HepG2 (cell line): Measurements from ENCODE around the gene RHOG. TPM values are rescaled to one million over a fixed set of nuclear protein-coding genes. Genes with fewer than 3 reads are reported as not detected.

Source experiments
- CEBPB ChIP-seq: IDR thresholded peaks from 2 replicates; pipeline ENCODE4 v1.6.1; 2011; ENCODE audit warnings: low read depth, low read length, improper control_type of control experiment, borderline replicate concordance
- CREB1 ChIP-seq, 2 experiments: fragments of 450-650 bp in 1 of 2; IDR thresholded peaks; 2 replicates each; pipeline ENCODE4 v1.6.1; 2016 to 2017; ENCODE audit warnings: control low read depth in 1 of 2, mild to moderate bottlenecking in 1 of 2, missing compliant biosample characterization in 1 of 2, missing genetic modification characterization in 1 of 2
- DMAP1 ChIP-seq: IDR thresholded peaks from 2 replicates; pipeline ENCODE4 v1.6.1; 2016
- ELF3 ChIP-seq: IDR thresholded peaks from 2 replicates; pipeline ENCODE4 v1.6.1; 2016; ENCODE audit warnings: missing genetic modification reagents, missing compliant biosample characterization
- ELF4 ChIP-seq: sonication (generic); formaldehyde crosslinking; IDR thresholded peaks from 2 replicates; pipeline ENCODE4 v1.5.0; 2020; ENCODE audit warnings: missing genetic modification reagents, mild to moderate bottlenecking, moderate library complexity, borderline replicate concordance
- FOXP1 ChIP-seq, 2 experiments: fragments of 450-650 bp in 1 of 2; IDR thresholded peaks; 2 replicates each; pipeline ENCODE4 v1.6.1; 2017 to 2018; ENCODE audit warnings: antibody characterized with exemption in 1 of 2
- GATA4 ChIP-seq: sonication (generic); IDR thresholded peaks from 2 replicates; pipeline ENCODE4 v1.6.1; 2016; ENCODE audit warnings: antibody characterized with exemption, low read depth, borderline replicate concordance
- GLI4 ChIP-seq: sonication (generic); formaldehyde crosslinking; IDR thresholded peaks from 2 replicates; pipeline ENCODE4 v1.5.1; 2020; ENCODE audit warnings: missing genetic modification reagents, mild to moderate bottlenecking, moderate library complexity, borderline replicate concordance
- HMG20A ChIP-seq: IDR thresholded peaks from 2 replicates; pipeline ENCODE4 v1.6.1; 2016; ENCODE audit warnings: borderline replicate concordance
- IRF2 ChIP-seq: IDR thresholded peaks from 2 replicates; pipeline ENCODE4 v1.6.1; 2018; ENCODE audit warnings: missing genetic modification reagents, missing compliant biosample characterization
- KLF9 ChIP-seq: IDR thresholded peaks from 2 replicates; pipeline ENCODE4 v1.6.1; 2016; ENCODE audit warnings: low read depth
- NCOA5 ChIP-seq: sonication (generic); formaldehyde crosslinking; IDR thresholded peaks from 2 replicates; pipeline ENCODE4 v1.4.0; 2020; ENCODE audit warnings: missing genetic modification reagents
- NFRKB ChIP-seq: fragments of 450-650 bp; IDR thresholded peaks from 2 replicates; pipeline ENCODE4 v1.6.1; 2017
- PTBP1 ChIP-seq: fragments of 200-400 bp; formaldehyde crosslinking; IDR thresholded peaks from 2 replicates; pipeline ENCODE4 v1.6.1; 2018; ENCODE audit warnings: low read length, low read depth; ENCODE audit not compliant: poor library complexity, severe bottlenecking
- RFXANK ChIP-seq: IDR thresholded peaks from 2 replicates; pipeline ENCODE4 v1.6.1; 2016
- TRIM22 ChIP-seq: fragments of 450-650 bp; IDR thresholded peaks from 2 replicates; pipeline ENCODE4 v1.6.1; 2017
- TRIM24 ChIP-seq: sonication (generic); formaldehyde crosslinking; IDR thresholded peaks from 2 replicates; pipeline ENCODE4 v1.8.0; 2022; ENCODE audit warnings: mild to moderate bottlenecking, missing genetic modification reagents
- ZBTB3 ChIP-seq: sonication (generic); formaldehyde crosslinking; IDR thresholded peaks from 2 replicates; pipeline ENCODE4 v1.4.0; 2020; ENCODE audit warnings: low read depth, mild to moderate bottlenecking, moderate library complexity, missing genetic modification reagents, borderline replicate concordance
- ZNF598 ChIP-seq: sonication (generic); formaldehyde crosslinking; IDR thresholded peaks from 2 replicates; pipeline ENCODE4 v1.5.1; 2020; ENCODE audit warnings: mild to moderate bottlenecking, missing genetic modification reagents, borderline replicate concordance
- ZNF747 ChIP-seq: sonication (generic); formaldehyde crosslinking; IDR thresholded peaks from 2 replicates; pipeline ENCODE4 v1.8.1; 2023; ENCODE audit warnings: missing genetic modification reagents, mild to moderate bottlenecking, borderline replicate concordance
- ZNF777 ChIP-seq: sonication (generic); formaldehyde crosslinking; IDR thresholded peaks from 2 replicates; pipeline ENCODE4 v1.4.0; 2020; ENCODE audit warnings: missing genetic modification reagents
- ZNF781 ChIP-seq: sonication (generic); formaldehyde crosslinking; IDR thresholded peaks from 2 replicates; pipeline ENCODE4 v1.5.1; 2020; ENCODE audit warnings: borderline replicate concordance, mild to moderate bottlenecking, missing genetic modification reagents; ENCODE audit errors: not compliant biosample characterization
- polyA plus RNA-seq, 8 experiments: library from polyadenylated mRNA; depleted of rRNA in 3 of 8; stranded (reverse) in 7 of 8; unstranded in 1 of 8; fragments of >200 nt; fragmentation: Illumina TruSeq in 4 of 8; extraction: Trizol in 4 of 8; gene quantifications; 2 replicates each; pipeline versions ENCODE4 v1.2.1 to v1.2.3, GENCODE V29; 2011 to 2016; ENCODE audit warnings: low read depth in 4 of 8, missing spikeins in 1 of 8, mixed read lengths in 1 of 8; ENCODE audit not compliant: insufficient read depth in 1 of 8
- total RNA-seq, 5 experiments: library from RNA; depleted of rRNA; stranded (reverse); fragments of >200 nt; fragmentation: Illumina TruSeq; extraction: Trizol; gene quantifications; 2 replicates each; pipeline ENCODE4 v1.2.3, GENCODE V29; 2016; ENCODE audit warnings: low read depth in 1 of 5
- TF ChIP-seq, protein P1 (sequence below): sonication (generic); formaldehyde crosslinking; IDR thresholded peaks from 2 replicates; pipeline ENCODE4 v1.5.0; 2020; ENCODE audit warnings: missing genetic modification reagents
- TF ChIP-seq, protein P2 (sequence below): sonication (generic); formaldehyde crosslinking; IDR thresholded peaks from 2 replicates; pipeline ENCODE4 v1.4.0; 2020; ENCODE audit warnings: missing genetic modification reagents
- TF ChIP-seq, protein P3 (sequence below): sonication (generic); formaldehyde crosslinking; IDR thresholded peaks from 2 replicates; pipeline ENCODE4 v1.5.0; 2020; ENCODE audit warnings: mild to moderate bottlenecking, missing genetic modification reagents

Gene RHOG
- total and polyA plus RNA-seq, 2 of the 13 experiments (the other 11 are each of a cell fraction or from before 2014, with no cell fraction given): 7.7 to 23.4 TPM

DNA sequence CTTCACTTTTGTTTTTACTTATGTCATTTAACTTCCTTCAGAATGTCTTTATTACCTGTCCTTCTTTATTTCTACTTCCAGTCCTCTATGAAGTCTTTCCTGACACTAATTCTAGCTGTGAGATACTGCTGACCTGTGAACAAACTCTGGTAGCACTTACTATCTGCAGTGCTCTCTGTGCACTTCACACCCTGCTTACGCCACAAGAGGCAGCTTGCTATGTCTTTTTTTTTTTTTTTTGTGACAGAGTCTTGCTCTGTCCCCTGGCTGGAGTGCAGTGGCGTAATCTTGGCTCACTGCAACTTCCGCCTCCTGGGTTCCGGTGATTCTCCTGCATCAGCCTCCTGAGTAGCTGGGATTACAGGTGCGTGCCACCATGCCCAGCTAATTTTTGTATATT lies 25.4 kb upstream of the RHOG start (continued):
- TF ChIP-seq TRIM24 (CRISPR knock-in tag) (no peak), ZNF781 (CRISPR knock-in tag) (peak; percentile 47), ELF4 (no peak), FOXP1 (IDR thresholded peaks at IDR 0.05) (no peak), FOXP1 (CRISPR knock-in tag; IDR thresholded peaks at IDR 0.05) (0 out of 2 replicates have a peak, but pooled peaks have one; percentile 22), CEBPB (peak; percentile 73; the same call in 1 of the 2 replicates), CREB1 (IDR thresholded peaks at IDR 0.05) (peak; percentile 39; the same call in 1 of the 2 replicates), CREB1 (CRISPR knock-in tag; IDR thresholded peaks at IDR 0.05) (0 out of 2 replicates have a peak, but pooled peaks have one; percentile 51), HMG20A (CRISPR knock-in tag) (no peak), ZNF747 (CRISPR knock-in tag) (no peak), GLI4 (no peak), ELF3 (CRISPR knock-in tag) (peak; percentile 80), NCOA5 (no peak), DMAP1 (0 out of 2 replicates have a peak, but pooled peaks have one; percentile 34), GATA4 (no peak), NFRKB (no peak), KLF9 (CRISPR knock-in tag) (no peak), ZBTB3 (CRISPR knock-in tag) (peak; percentile 35; the same call in 1 of the 2 replicates), ZNF598 (no peak), PTBP1 (no peak), TRIM22 (no peak), RFXANK (CRISPR knock-in tag) (no peak), IRF2 (0 out of 2 replicates have a peak, but pooled peaks have one; percentile 22), ZNF777 (no peak)
- TF ChIP-seq, protein P1, sequence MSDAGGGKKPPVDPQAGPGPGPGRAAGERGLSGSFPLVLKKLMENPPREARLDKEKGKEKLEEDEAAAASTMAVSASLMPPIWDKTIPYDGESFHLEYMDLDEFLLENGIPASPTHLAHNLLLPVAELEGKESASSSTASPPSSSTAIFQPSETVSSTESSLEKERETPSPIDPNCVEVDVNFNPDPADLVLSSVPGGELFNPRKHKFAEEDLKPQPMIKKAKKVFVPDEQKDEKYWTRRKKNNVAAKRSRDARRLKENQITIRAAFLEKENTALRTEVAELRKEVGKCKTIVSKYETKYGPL: no peak
- TF ChIP-seq, protein P2, sequence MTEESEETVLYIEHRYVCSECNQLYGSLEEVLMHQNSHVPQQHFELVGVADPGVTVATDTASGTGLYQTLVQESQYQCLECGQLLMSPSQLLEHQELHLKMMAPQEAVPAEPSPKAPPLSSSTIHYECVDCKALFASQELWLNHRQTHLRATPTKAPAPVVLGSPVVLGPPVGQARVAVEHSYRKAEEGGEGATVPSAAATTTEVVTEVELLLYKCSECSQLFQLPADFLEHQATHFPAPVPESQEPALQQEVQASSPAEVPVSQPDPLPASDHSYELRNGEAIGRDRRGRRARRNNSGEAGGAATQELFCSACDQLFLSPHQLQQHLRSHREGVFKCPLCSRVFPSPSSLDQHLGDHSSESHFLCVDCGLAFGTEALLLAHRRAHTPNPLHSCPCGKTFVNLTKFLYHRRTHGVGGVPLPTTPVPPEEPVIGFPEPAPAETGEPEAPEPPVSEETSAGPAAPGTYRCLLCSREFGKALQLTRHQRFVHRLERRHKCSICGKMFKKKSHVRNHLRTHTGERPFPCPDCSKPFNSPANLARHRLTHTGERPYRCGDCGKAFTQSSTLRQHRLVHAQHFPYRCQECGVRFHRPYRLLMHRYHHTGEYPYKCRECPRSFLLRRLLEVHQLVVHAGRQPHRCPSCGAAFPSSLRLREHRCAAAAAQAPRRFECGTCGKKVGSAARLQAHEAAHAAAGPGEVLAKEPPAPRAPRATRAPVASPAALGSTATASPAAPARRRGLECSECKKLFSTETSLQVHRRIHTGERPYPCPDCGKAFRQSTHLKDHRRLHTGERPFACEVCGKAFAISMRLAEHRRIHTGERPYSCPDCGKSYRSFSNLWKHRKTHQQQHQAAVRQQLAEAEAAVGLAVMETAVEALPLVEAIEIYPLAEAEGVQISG (CRISPR knock-in tag): peak; percentile 25; the same call in 1 of the 2 replicates
- TF ChIP-seq, protein P3, sequence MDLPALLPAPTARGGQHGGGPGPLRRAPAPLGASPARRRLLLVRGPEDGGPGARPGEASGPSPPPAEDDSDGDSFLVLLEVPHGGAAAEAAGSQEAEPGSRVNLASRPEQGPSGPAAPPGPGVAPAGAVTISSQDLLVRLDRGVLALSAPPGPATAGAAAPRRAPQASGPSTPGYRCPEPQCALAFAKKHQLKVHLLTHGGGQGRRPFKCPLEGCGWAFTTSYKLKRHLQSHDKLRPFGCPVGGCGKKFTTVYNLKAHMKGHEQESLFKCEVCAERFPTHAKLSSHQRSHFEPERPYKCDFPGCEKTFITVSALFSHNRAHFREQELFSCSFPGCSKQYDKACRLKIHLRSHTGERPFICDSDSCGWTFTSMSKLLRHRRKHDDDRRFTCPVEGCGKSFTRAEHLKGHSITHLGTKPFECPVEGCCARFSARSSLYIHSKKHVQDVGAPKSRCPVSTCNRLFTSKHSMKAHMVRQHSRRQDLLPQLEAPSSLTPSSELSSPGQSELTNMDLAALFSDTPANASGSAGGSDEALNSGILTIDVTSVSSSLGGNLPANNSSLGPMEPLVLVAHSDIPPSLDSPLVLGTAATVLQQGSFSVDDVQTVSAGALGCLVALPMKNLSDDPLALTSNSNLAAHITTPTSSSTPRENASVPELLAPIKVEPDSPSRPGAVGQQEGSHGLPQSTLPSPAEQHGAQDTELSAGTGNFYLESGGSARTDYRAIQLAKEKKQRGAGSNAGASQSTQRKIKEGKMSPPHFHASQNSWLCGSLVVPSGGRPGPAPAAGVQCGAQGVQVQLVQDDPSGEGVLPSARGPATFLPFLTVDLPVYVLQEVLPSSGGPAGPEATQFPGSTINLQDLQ (CRISPR knock-in tag): no peak
